Endodermal cell (in vitro differentiated cells): ENCODE results near the gene PTPRN2. TPM values are rescaled to one million over a fixed set of nuclear protein-coding genes. Genes with fewer than 3 reads are reported as not detected.

Source experiments
- DNase-seq: peaks from one replicate; pipeline ENCODE4 v3.0.0-alpha.2; 2017
- H3K27ac ChIP-seq: 2 replicates; pipeline ENCODE4 v1.5.1; 2013; ENCODE audit warnings: mild to moderate bottlenecking, low read depth, low read length, moderate library complexity
- H3K27me3 ChIP-seq: 2 replicates; pipeline ENCODE4 v1.6.1; 2013; ENCODE audit warnings: mild to moderate bottlenecking, low read length, moderate library complexity; ENCODE audit not compliant: insufficient read depth, control insufficient read depth, poor library complexity, severe bottlenecking
- H3K36me3 ChIP-seq: 2 replicates; pipeline ENCODE4 v1.7.0; 2013; ENCODE audit warnings: mild to moderate bottlenecking, low read length, moderate library complexity; ENCODE audit not compliant: control insufficient read depth, insufficient read depth
- H3K4me1 ChIP-seq: one replicate; pipeline ENCODE4 v1.7.0; 2013; ENCODE audit warnings: low read length; ENCODE audit not compliant: control insufficient read depth, insufficient read depth
- H3K4me3 ChIP-seq: 2 replicates; pipeline ENCODE4 v1.5.1; 2013; ENCODE audit warnings: mild to moderate bottlenecking, low read length, moderate library complexity
- H3K9ac ChIP-seq: 2 replicates; pipeline ENCODE4 v1.6.1; 2013; ENCODE audit warnings: mild to moderate bottlenecking, low read length, moderate library complexity; ENCODE audit not compliant: poor library complexity, severe bottlenecking; ENCODE audit errors: extremely low read depth
- H3K9me3 ChIP-seq: 2 replicates; pipeline ENCODE4 v1.6.1; 2013; ENCODE audit warnings: mild to moderate bottlenecking, low read length, moderate library complexity; ENCODE audit not compliant: control insufficient read depth
- H3K27ac Mint-ChIP-seq: 2 replicates; pipeline ENCODE4 v1.8.0; 2020; ENCODE audit warnings: mixed read lengths
- H3K27me3 Mint-ChIP-seq: 2 replicates; pipeline ENCODE4 v1.8.0; 2021; ENCODE audit warnings: mild to moderate bottlenecking, mixed read lengths; ENCODE audit not compliant: insufficient read depth
- H3K36me3 Mint-ChIP-seq: 2 replicates; pipeline ENCODE4 v1.8.0; 2020; ENCODE audit warnings: low read depth, mixed read lengths
- H3K4me1 Mint-ChIP-seq: 2 replicates; pipeline ENCODE4 v1.8.0; 2020; ENCODE audit warnings: mixed read lengths
- H3K4me3 Mint-ChIP-seq: 2 replicates; pipeline ENCODE4 v1.8.0; 2020; ENCODE audit warnings: mild to moderate bottlenecking, moderate library complexity, mixed read lengths
- H3K9me3 Mint-ChIP-seq: 2 replicates; pipeline ENCODE4 v1.8.0; 2020; ENCODE audit warnings: mild to moderate bottlenecking, mixed read lengths
- CTCF ChIP-seq: fragments of 200-600 bp; sonication (generic); conservative IDR thresholded peaks from 2 replicates; pipeline ENCODE4 v1.5.0; 2021; ENCODE audit warnings: antibody characterized with exemption, mild to moderate bottlenecking
- WGBS, 2 experiments: methylation state at CpG; one replicate each; pipeline versions ENCODE4 v1.1.5 to v1.1.7; 2013; ENCODE audit warnings: missing lambda C conversion rate in 2 of 2, mixed read lengths in 1 of 2; ENCODE audit not compliant: insufficient coverage in 1 of 2, insufficient read length in 1 of 2; 5-methylcytosine and 5-hydroxymethylcytosine counted together
- total RNA-seq, 2 donors: library from RNA; stranded (reverse); fragmentation: NEBNext Ultra II Directional in 1 of 2; extraction: Animal tissue kit (Norgen Biotek cat#: 25700) in 1 of 2; gene quantifications; 2 replicates in 1 of 2; 3 replicates in 1 of 2; pipeline ENCODE4 v1.2.1, GENCODE V29; 2021

PTPRN2 gene
- total RNA-seq, 2 donors from 2014 or later: 0.69 to 1.2 TPM

- 83 to 92% methylated on average over 7 of the region's 7 CpGs for WGBS, 2 experiments
- TF ChIP-seq CTCF: no peak
Observed at GRCh38 chr7:158518980-158519632, 68.5 kb downstream of the PTPRN2 start.

GRCh38 chr7:158517571-158517970, 70.1 kb downstream of the PTPRN2 start:
- Histone ChIP-seq H3K36me3 (no peaks in the 10 kb centered on the region), H3K27ac (no peak overlapping the region), H3K4me3 (no peak overlapping the region), H3K9me3 (peaks cover 95% of the 10 kb centered on the region), H3K4me1 (no peaks in the 10 kb centered on the region), H3K27me3 (no peaks in the 10 kb centered on the region), H3K9ac (no peak overlapping the region)
- Mint-ChIP-seq H3K9me3 (peaks cover 23% of the 10 kb centered on the region), H3K4me1 (no peaks in the 10 kb centered on the region), H3K4me3 (no peak overlapping the region), H3K27me3 (no peaks in the 10 kb centered on the region), H3K36me3 (peaks cover under 1% of the 10 kb centered on the region), H3K27ac (no peak overlapping the region)
- 85 to 93% methylated on average over 2 to 4 of the region's 4 CpGs for WGBS, 2 experiments
- no peak for DNase-seq
- TF ChIP-seq CTCF: no peak

More at GRCh38 chr7:158518980-158519632, 68.5 kb downstream of the PTPRN2 start:
- H3K9ac ChIP-seq: no peak overlapping the region
- H3K27ac ChIP-seq: no peak overlapping the region
- H3K9me3 Mint-ChIP-seq: peaks cover 23% of the 10 kb centered on the region
- no peak overlapping the region for H3K4me3 Mint-ChIP-seq
- no peaks in the 10 kb centered on the region for H3K27me3 Mint-ChIP-seq
- H3K9me3 ChIP-seq: peaks cover 89% of the 10 kb centered on the region
- peaks cover 4% of the 10 kb centered on the region for H3K36me3 Mint-ChIP-seq
- H3K4me1 ChIP-seq: no peaks in the 10 kb centered on the region
- H3K27me3 ChIP-seq: no peaks in the 10 kb centered on the region
- no peak overlapping the region for H3K27ac Mint-ChIP-seq
- H3K4me1 Mint-ChIP-seq: no peaks in the 10 kb centered on the region
- H3K4me3 ChIP-seq: no peak overlapping the region
- no peak for DNase-seq
- H3K36me3 ChIP-seq: no peaks in the 10 kb centered on the region

- no peaks in the 10 kb centered on the region for H3K36me3 Mint-ChIP-seq
- Histone ChIP-seq H3K4me3 (no peak overlapping the region), H3K27ac (no peak overlapping the region), H3K27me3 (no peaks in the 10 kb centered on the region), H3K9ac (no peak overlapping the region), H3K36me3 (no peaks in the 10 kb centered on the region), H3K9me3 (peaks cover 95% of the 10 kb centered on the region), H3K4me1 (no peaks in the 10 kb centered on the region)
- H3K4me3 Mint-ChIP-seq: no peak overlapping the region
- WGBS, 2 experiments: 79 to 85% methylated on average over 8 to 11 of the region's 11 CpGs
- no peaks in the 10 kb centered on the region for H3K4me1 Mint-ChIP-seq
- DNase-seq: no peak
- TF ChIP-seq CTCF: no peak
- H3K9me3 Mint-ChIP-seq: peaks cover 19% of the 10 kb centered on the region
- H3K27me3 Mint-ChIP-seq: no peaks in the 10 kb centered on the region
- H3K27ac Mint-ChIP-seq: no peak overlapping the region
Observed at GRCh38 chr7:158517072-158517471, 70.6 kb downstream of the PTPRN2 start.
